Sigmoid colon (tissue), 7 donors: ENCODE results near the gene CNTLN. TPM values are rescaled to one million over a fixed set of nuclear protein-coding genes. Genes with fewer than 3 reads are reported as not detected.

Source experiments
- DNase-seq: peaks from one replicate; pipeline ENCODE4 v3.0.0-alpha.2; 2019
- H3K27ac ChIP-seq, 4 donors: fragments of 200-600 bp; sonication (generic); one replicate each; pipeline ENCODE4 v1.5.1; 2016 to 2019; ENCODE audit warnings: mild to moderate bottlenecking in 1 of 4
- H3K27me3 ChIP-seq, 3 donors: fragments of 200-600 bp; sonication (generic); one replicate each; pipeline ENCODE4 v1.5.1; 2019; ENCODE audit warnings: mild to moderate bottlenecking in 1 of 3
- H3K36me3 ChIP-seq, 4 donors: fragments of 200-600 bp; sonication (generic); one replicate each; pipeline ENCODE4 v1.5.1; 2016 to 2019
- H3K4me1 ChIP-seq, 4 donors: fragments of 200-600 bp; sonication (generic); one replicate each; pipeline ENCODE4 v1.5.1; 2017 to 2019
- H3K4me3 ChIP-seq, 4 donors: fragments of 200-600 bp; sonication (generic); one replicate each; pipeline ENCODE4 v1.5.1; 2017 to 2019; ENCODE audit warnings: mild to moderate bottlenecking in 2 of 4, moderate library complexity in 1 of 4
- H3K9me3 ChIP-seq, 4 donors: fragments of 200-600 bp in 3 of 4; sonication (generic) in 3 of 4; one replicate each; pipeline versions ENCODE4 v1.5.1 to v1.6.1; 2013 to 2019
- EP300 ChIP-seq, 4 donors: sonication (generic); formaldehyde crosslinking; IDR thresholded peaks; one replicate each; pipeline ENCODE4 v1.6.1; 2017; ENCODE audit warnings: antibody characterized with exemption in 4 of 4
- POLR2A ChIP-seq, 2 donors: fragments of 450-650 bp; IDR thresholded peaks; one replicate each; pipeline ENCODE4 v1.6.1; 2016; ENCODE audit warnings: antibody characterized with exemption in 2 of 2, mild to moderate bottlenecking in 2 of 2, moderate library complexity in 2 of 2
- POLR2AphosphoS5 ChIP-seq, 4 donors: sonication (generic); formaldehyde crosslinking; IDR thresholded peaks; one replicate each; pipeline ENCODE4 v1.6.1; 2017; ENCODE audit warnings: antibody characterized with exemption in 4 of 4
- WGBS, 2 donors: extraction: QIAGEN DNeasy Blood & Tissue Kit; methylation state at CpG; one replicate each; pipeline ENCODE4 v1.1.7; 2013; 5-methylcytosine and 5-hydroxymethylcytosine counted together
- intact Hi-C: fragments of 100-400 bp; cut with DNase I; formaldehyde crosslinking; loops from one replicate; pipeline ENCODE4 v1.15.1; 2023
- polyA plus RNA-seq, 3 donors: library from polyadenylated mRNA; stranded (reverse); fragments of 200-250 nt; gene quantifications; one replicate each; pipeline ENCODE4 v1.2.3, GENCODE V29; 2013
- total RNA-seq, 4 donors: library from RNA; depleted of rRNA; stranded (reverse); fragments of >200 nt; gene quantifications; one replicate each; pipeline ENCODE4 v1.1.0, GENCODE V29; 2016
- TF ChIP-seq, protein P1 (sequence below), 4 experiments: fragments of 450-650 bp in 3 of 4; fragments of 200-600 bp in 1 of 4; IDR thresholded peaks; one replicate each; pipeline ENCODE4 v1.5.1; 2016 to 2019; ENCODE audit warnings: antibody characterized with exemption in 4 of 4, mild to moderate bottlenecking in 3 of 4, moderate library complexity in 2 of 4
- donor health status: healthy with polysubstance abuse.
- donor health status: Bipolar disorder and iron deficiency.
- donor health status: healthy.

CNTLN gene
- total and polyA plus RNA-seq, 7 donors = 0.92 to 22.4 (median 12.1) TPM

DNA sequence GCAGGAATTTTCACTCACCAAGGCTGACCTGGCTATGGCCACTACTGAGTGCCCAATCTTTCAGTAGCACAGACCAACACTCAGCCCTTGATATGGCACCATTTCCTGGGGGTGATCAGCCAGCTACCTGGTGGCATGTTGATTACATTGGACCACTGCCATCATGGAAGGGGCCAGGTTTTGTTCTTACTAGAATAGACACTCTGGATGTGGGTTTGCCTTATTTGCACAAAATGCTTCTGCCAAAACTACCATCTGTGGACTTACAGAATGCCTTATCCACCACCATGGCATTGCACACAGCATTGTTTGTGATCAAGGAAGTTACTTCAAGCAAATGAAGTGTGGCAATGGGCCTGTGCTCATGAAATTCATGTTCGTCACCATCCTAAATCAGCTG is 374.3 kb downstream of the CNTLN start:
- no peaks in the 10 kb centered on the region for H3K36me3 ChIP-seq
- H3K4me3 ChIP-seq = no peak overlapping the region
- intact Hi-C loops = no loop called here
- no peaks in the 10 kb centered on the region for H3K4me1 ChIP-seq
- no peak overlapping the region for H3K27ac ChIP-seq
- H3K27me3 ChIP-seq = no peaks in the 10 kb centered on the region
- no peak for DNase-seq
- no peaks in the 10 kb centered on the region for H3K9me3 ChIP-seq
- WGBS, 2 donors = 92 to 94% methylated on average over 1 of the region's 1 CpG
- TF ChIP-seq POLR2AphosphoS5 (IDR thresholded peaks at IDR 0.05) (no peak), EP300 (IDR thresholded peaks at IDR 0.05) (no peak), POLR2A (IDR thresholded peaks at IDR 0.05) (no peak)
- TF ChIP-seq, protein P1, sequence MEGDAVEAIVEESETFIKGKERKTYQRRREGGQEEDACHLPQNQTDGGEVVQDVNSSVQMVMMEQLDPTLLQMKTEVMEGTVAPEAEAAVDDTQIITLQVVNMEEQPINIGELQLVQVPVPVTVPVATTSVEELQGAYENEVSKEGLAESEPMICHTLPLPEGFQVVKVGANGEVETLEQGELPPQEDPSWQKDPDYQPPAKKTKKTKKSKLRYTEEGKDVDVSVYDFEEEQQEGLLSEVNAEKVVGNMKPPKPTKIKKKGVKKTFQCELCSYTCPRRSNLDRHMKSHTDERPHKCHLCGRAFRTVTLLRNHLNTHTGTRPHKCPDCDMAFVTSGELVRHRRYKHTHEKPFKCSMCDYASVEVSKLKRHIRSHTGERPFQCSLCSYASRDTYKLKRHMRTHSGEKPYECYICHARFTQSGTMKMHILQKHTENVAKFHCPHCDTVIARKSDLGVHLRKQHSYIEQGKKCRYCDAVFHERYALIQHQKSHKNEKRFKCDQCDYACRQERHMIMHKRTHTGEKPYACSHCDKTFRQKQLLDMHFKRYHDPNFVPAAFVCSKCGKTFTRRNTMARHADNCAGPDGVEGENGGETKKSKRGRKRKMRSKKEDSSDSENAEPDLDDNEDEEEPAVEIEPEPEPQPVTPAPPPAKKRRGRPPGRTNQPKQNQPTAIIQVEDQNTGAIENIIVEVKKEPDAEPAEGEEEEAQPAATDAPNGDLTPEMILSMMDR (IDR thresholded peaks at IDR 0.05) = no peak

DNA sequence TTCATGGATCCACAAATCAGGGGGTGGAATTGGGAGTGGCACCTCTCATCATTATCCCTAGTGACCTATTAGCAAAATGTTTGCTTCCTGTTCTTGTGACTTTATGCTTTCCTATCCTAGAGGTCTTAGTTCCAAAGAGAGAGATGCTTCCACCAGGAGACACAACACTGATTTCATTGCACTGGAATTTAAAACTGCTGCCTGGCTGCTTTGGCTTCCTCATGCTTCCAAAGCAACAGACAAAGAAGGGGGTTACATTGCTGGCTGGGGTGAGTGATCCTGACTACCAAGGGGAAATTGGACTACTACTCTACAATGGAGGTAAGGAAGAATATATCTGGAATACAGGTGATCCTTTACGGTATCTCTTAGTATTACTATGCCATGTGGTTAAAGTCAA is 374.9 kb downstream of the CNTLN start:
- no peak for DNase-seq
- Histone ChIP-seq H3K9me3 (no peaks in the 10 kb centered on the region), H3K27ac (no peak overlapping the region), H3K4me1 (no peaks in the 10 kb centered on the region), H3K27me3 (no peaks in the 10 kb centered on the region), H3K36me3 (no peaks in the 10 kb centered on the region), H3K4me3 (no peak overlapping the region)
- WGBS, 2 donors = 93 to 94% methylated on average over 1 of the region's 1 CpG
- intact Hi-C loops = no loop called here
- TF ChIP-seq EP300 (IDR thresholded peaks at IDR 0.05) (no peak), POLR2A (IDR thresholded peaks at IDR 0.05) (no peak), POLR2AphosphoS5 (IDR thresholded peaks at IDR 0.05) (no peak)
- TF ChIP-seq, protein P1 (IDR thresholded peaks at IDR 0.05) = no peak

DNA sequence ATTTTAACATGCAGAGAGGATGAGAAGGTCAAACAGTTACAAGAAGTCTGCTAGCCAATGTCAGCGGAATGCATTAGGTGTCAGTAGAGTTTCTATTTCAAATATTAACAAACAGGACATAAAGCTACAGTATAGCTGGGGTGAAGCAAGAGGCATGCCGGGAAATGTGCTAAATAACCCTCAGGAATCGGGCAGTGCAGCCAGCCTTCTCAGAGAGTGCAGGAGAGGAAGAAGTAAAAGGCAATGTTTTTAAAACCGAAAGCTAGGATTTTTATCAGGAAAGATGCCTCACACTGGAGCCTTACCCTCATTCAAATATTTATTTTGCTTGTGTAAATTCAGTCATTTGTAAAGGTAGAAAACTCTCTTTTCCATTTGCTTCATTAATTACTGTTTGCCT is 384.9 kb downstream of the CNTLN start:
- H3K36me3 ChIP-seq = no peaks in the 10 kb centered on the region
- no peak overlapping the region for H3K4me3 ChIP-seq
- intact Hi-C loops = no loop called here
- no peaks in the 10 kb centered on the region for H3K9me3 ChIP-seq
- no peaks in the 10 kb centered on the region for H3K27me3 ChIP-seq
- TF ChIP-seq, protein P1 (IDR thresholded peaks at IDR 0.05) = no peak
- TF ChIP-seq POLR2A (IDR thresholded peaks at IDR 0.05) (no peak), EP300 (IDR thresholded peaks at IDR 0.05) (no peak)
- H3K4me1 ChIP-seq = peaks cover 0 to 10% (median 2%) of the 10 kb centered on the region in 4 donors
- H3K27ac ChIP-seq = no peak overlapping the region
- DNase-seq = no peak
- 13 to 41% methylated on average over 4 of the region's 4 CpGs for WGBS, 2 donors

DNA sequence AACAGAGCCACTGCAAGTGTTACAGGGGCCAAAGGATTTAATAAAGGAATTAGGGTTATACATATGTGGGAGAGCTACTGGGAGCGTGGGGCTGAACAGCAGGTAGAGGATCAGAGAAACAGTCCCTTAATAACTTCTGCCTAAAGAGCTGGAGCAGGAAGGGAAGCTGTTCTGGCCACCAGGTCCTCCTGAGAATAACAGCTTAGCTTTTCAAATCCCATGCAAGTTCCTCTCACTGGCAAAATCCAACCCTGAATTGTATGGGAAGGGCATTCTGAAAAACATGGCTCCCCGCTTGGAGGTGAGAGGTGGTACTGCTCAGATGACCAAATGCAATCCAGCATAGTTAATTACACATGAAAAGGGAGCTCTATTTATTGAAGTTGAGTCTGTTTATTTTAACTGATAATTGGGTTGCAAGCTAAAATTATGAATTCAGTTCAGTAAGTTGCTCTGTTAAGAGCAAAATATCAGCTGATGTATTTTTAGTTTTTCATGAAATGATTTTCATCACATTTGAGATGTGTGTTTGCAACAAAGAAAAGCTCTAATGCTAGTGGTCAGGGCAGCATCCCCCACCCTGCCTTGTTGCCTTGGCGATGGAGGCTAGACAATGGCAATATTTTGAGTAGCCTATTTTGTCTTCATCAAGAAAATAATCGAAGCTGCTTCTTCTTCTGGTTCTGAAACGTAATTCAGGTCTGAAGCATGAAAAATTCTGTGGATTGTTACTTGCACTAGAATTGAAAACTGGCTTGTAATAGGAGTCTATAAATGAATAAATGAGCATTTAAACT is 385.6 kb downstream of the CNTLN start:
- DNase-seq = no peak
- Histone ChIP-seq H3K4me3 (no peak overlapping the region), H3K27me3 (no peaks in the 10 kb centered on the region), H3K36me3 (no peaks in the 10 kb centered on the region), H3K27ac (no peak overlapping the region), H3K4me1 (peaks cover 0 to 10% (median 2%) of the 10 kb centered on the region in 4 donors), H3K9me3 (no peaks in the 10 kb centered on the region)
- TF ChIP-seq POLR2AphosphoS5 (IDR thresholded peaks at IDR 0.05) (no peak), POLR2A (IDR thresholded peaks at IDR 0.05) (no peak), EP300 (IDR thresholded peaks at IDR 0.05) (no peak)
- TF ChIP-seq, protein P1 (IDR thresholded peaks at IDR 0.05) = no peak
- intact Hi-C loops = no loop called here
- WGBS, 2 donors = 86 to 91% methylated on average over 5 of the region's 5 CpGs
